Mucosa of stomach (tissue), 1 donor: ENCODE data around the gene WDR70.
"Not testable (repeated sequence)": the region's sequence is repeated elsewhere in the genome, so short reads cannot be mapped to it uniquely, and the experiment has no call there.

Experiments used
- H3K27me3 ChIP-seq: one replicate; pipeline ENCODE4 v1.7.0; 2013; ENCODE audit warnings: mild to moderate bottlenecking, low read length; ENCODE audit not compliant: control insufficient read depth, insufficient read depth
- H3K36me3 ChIP-seq: one replicate; pipeline ENCODE4 v1.7.0; 2013; ENCODE audit warnings: low read length; ENCODE audit not compliant: control insufficient read depth, insufficient read depth
- H3K4me1 ChIP-seq: one replicate; pipeline ENCODE4 v1.7.0; 2013; ENCODE audit warnings: mild to moderate bottlenecking, low read length; ENCODE audit not compliant: control insufficient read depth, insufficient read depth
- H3K4me3 ChIP-seq: one replicate; pipeline ENCODE4 v1.7.0; 2013; ENCODE audit warnings: low read length
- H3K9ac ChIP-seq: one replicate; pipeline ENCODE4 v1.7.0; 2013; ENCODE audit warnings: mild to moderate bottlenecking, low read length, moderate library complexity
- H3K9me3 ChIP-seq: one replicate; pipeline ENCODE4 v1.7.0; 2013; ENCODE audit warnings: mild to moderate bottlenecking, low read length, moderate library complexity; ENCODE audit not compliant: control insufficient read depth
- donor health status: Pancreatic carcinoma.

WDR70 gene

GRCh38 chr5:37463191-37464051 lies 84.3 kb downstream of the WDR70 start:
- not testable (repeated sequence) for H3K36me3 ChIP-seq, H3K9me3 ChIP-seq

GRCh38 chr5:37464581-37464980 lies 85.5 kb downstream of the WDR70 start:
- H3K27me3 ChIP-seq, H3K9ac ChIP-seq, H3K4me1 ChIP-seq, H3K9me3 ChIP-seq, H3K4me3 ChIP-seq, H3K36me3 ChIP-seq: not testable (repeated sequence)

More at GRCh38 chr5:37463191-37464051, 84.3 kb downstream of the WDR70 start:
- not testable (repeated sequence) for H3K27me3 ChIP-seq, H3K9ac ChIP-seq, H3K4me1 ChIP-seq, H3K4me3 ChIP-seq

GRCh38 chr5:37469383-37469782 lies 90.3 kb downstream of the WDR70 start:
- not testable (repeated sequence) for H3K36me3 ChIP-seq, H3K9me3 ChIP-seq, H3K9ac ChIP-seq, H3K4me1 ChIP-seq, H3K4me3 ChIP-seq, H3K27me3 ChIP-seq

GRCh38 chr5:37471666-37472197 lies 92.6 kb downstream of the WDR70 start:
- no peaks in the 10 kb centered on the region for H3K36me3 ChIP-seq
- H3K27me3 ChIP-seq = no peaks in the 10 kb centered on the region
- H3K4me3 ChIP-seq = no peak overlapping the region
- H3K9ac ChIP-seq = no peak overlapping the region
- no peaks in the 10 kb centered on the region for H3K9me3 ChIP-seq
- no peaks in the 10 kb centered on the region for H3K4me1 ChIP-seq

GRCh38 chr5:37477426-37477825 lies 98.3 kb downstream of the WDR70 start:
- H3K9me3 ChIP-seq = no peaks in the 10 kb centered on the region
- H3K9ac ChIP-seq = no peak overlapping the region
- H3K36me3 ChIP-seq = no peaks in the 10 kb centered on the region
- no peak overlapping the region for H3K4me3 ChIP-seq
- H3K27me3 ChIP-seq = no peaks in the 10 kb centered on the region
- H3K4me1 ChIP-seq = no peaks in the 10 kb centered on the region

- no peaks in the 10 kb centered on the region for H3K36me3 ChIP-seq
- H3K27me3 ChIP-seq = no peaks in the 10 kb centered on the region
- H3K4me3 ChIP-seq = no peak overlapping the region
- no peak overlapping the region for H3K9ac ChIP-seq
- H3K9me3 ChIP-seq = no peaks in the 10 kb centered on the region
- no peaks in the 10 kb centered on the region for H3K4me1 ChIP-seq
Observed at GRCh38 chr5:37478121-37478894, 99.2 kb downstream of the WDR70 start.

- H3K4me3 ChIP-seq, H3K9me3 ChIP-seq, H3K36me3 ChIP-seq: not testable (repeated sequence)
Observed at GRCh38 chr5:37481395-37481794, 102.3 kb downstream of the WDR70 start.

GRCh38 chr5:37490120-37490810 lies 111.1 kb downstream of the WDR70 start:
- no peaks in the 10 kb centered on the region for H3K9me3 ChIP-seq
- H3K27me3 ChIP-seq = no peaks in the 10 kb centered on the region
- H3K36me3 ChIP-seq = no peaks in the 10 kb centered on the region
- no peak overlapping the region for H3K4me3 ChIP-seq
- no peak overlapping the region for H3K9ac ChIP-seq
- peaks cover 23% of the 10 kb centered on the region for H3K4me1 ChIP-seq

More at GRCh38 chr5:37481395-37481794, 102.3 kb downstream of the WDR70 start:
- H3K27me3 ChIP-seq, H3K9ac ChIP-seq, H3K4me1 ChIP-seq: not testable (repeated sequence)

GRCh38 chr5:37490931-37491330 lies 111.8 kb downstream of the WDR70 start:
- Histone ChIP-seq H3K4me1 (peaks cover 30% of the 10 kb centered on the region), H3K9ac (no peak overlapping the region)

GRCh38 chr5:37492778-37493555 lies 113.8 kb downstream of the WDR70 start:
- Histone ChIP-seq H3K4me1 (peaks cover 32% of the 10 kb centered on the region), H3K27me3 (no peaks in the 10 kb centered on the region), H3K9ac (no peak overlapping the region), H3K4me3 (no peak overlapping the region), H3K36me3 (no peaks in the 10 kb centered on the region), H3K9me3 (no peaks in the 10 kb centered on the region)

More at GRCh38 chr5:37490931-37491330, 111.8 kb downstream of the WDR70 start:
- Histone ChIP-seq H3K27me3 (no peaks in the 10 kb centered on the region), H3K36me3 (no peaks in the 10 kb centered on the region), H3K9me3 (no peaks in the 10 kb centered on the region), H3K4me3 (no peak overlapping the region)

GRCh38 chr5:37494756-37495155 lies 115.6 kb downstream of the WDR70 start:
- Histone ChIP-seq H3K4me1 (peaks cover 32% of the 10 kb centered on the region), H3K27me3 (no peaks in the 10 kb centered on the region), H3K9ac (no peak overlapping the region)

More at GRCh38 chr5:37494756-37495155, 115.6 kb downstream of the WDR70 start:
- Histone ChIP-seq H3K9me3 (no peaks in the 10 kb centered on the region), H3K4me3 (no peak overlapping the region), H3K36me3 (no peaks in the 10 kb centered on the region)
